K562 (cell line): ENCODE data around the gene DNMT3A.

Experiments
- FOXJ3 ChIP-seq: sonication (generic); formaldehyde crosslinking; IDR thresholded peaks from 2 replicates; pipeline ENCODE4 v1.4.0; 2020; ENCODE audit warnings: mild to moderate bottlenecking, missing genetic modification reagents
- PRPF4 ChIP-seq: fragments of 200-400 bp; formaldehyde crosslinking; IDR thresholded peaks from one replicate; pipeline ENCODE4 v1.6.1; 2017; ENCODE audit warnings: low read length, low read depth, mild to moderate bottlenecking; ENCODE audit not compliant: insufficient read depth, poor library complexity, severe bottlenecking

GRCh38 chr2:25330273-25330672, 11.5 kb downstream of the DNMT3A start:
- no peak for TF ChIP-seq FOXJ3
- no peak for TF ChIP-seq PRPF4
